ENCODE results near the gene DIAPH1. TPM values are rescaled to one million over a fixed set of nuclear protein-coding genes. Genes with fewer than 3 reads are reported as not detected.

Gene DIAPH1
- total RNA-seq, 1 experiment from 2014 or later = 31.2 TPM

- peaks cover 2% of the 10 kb centered on the region; the same call in 1 of the 2 replicates for H3K27me3 ChIP-seq (ENCODE audit: control insufficient read depth, insufficient read depth, low read length)
- DNase-seq = no peak
Measured at GRCh38 chr5:141510160-141510559, 108.6 kb downstream of the DIAPH1 start.

GRCh38 chr5:141508798-141509611, 109.8 kb downstream of the DIAPH1 start:
- peak; percentile 91 for DNase-seq
- H3K36me3 ChIP-seq (replicated peaks; ENCODE audit: control insufficient read depth, insufficient read depth, low read length) = no peaks in the 10 kb centered on the region; the same call in none of the 2 replicates
- peak overlapping the region; percentile 13 for H3K4me3 ChIP-seq (ENCODE audit: insufficient read depth, low read depth, low read length)
- H3K27me3 ChIP-seq (ENCODE audit: control insufficient read depth, insufficient read depth, low read length) = peaks cover 2% of the 10 kb centered on the region; the same call in 1 of the 2 replicates

More at GRCh38 chr5:141510160-141510559, 108.6 kb downstream of the DIAPH1 start:
- H3K36me3 ChIP-seq (replicated peaks; ENCODE audit: control insufficient read depth, insufficient read depth, low read length) = no peaks in the 10 kb centered on the region; the same call in none of the 2 replicates
- H3K4me3 ChIP-seq (ENCODE audit: insufficient read depth, low read depth, low read length) = no peak overlapping the region

- no peak for DNase-seq
- H3K36me3 ChIP-seq (replicated peaks; ENCODE audit: control insufficient read depth, insufficient read depth, low read length) = no peaks in the 10 kb centered on the region; the same call in none of the 2 replicates
- H3K4me3 ChIP-seq (ENCODE audit: insufficient read depth, low read depth, low read length) = peak overlapping the region; percentile 12; the same call in 1 of the 2 replicates
- peaks cover 2% of the 10 kb centered on the region; the same call in 1 of the 2 replicates for H3K27me3 ChIP-seq (ENCODE audit: control insufficient read depth, insufficient read depth, low read length)
Measured at GRCh38 chr5:141508440-141508797, 110.4 kb downstream of the DIAPH1 start.

- no peak overlapping the region for H3K4me3 ChIP-seq (ENCODE audit: insufficient read depth, low read depth, low read length)
- no peak for DNase-seq
Measured at GRCh38 chr5:141507387-141508091, 111.3 kb downstream of the DIAPH1 start.

GRCh38 chr5:141506381-141507155, 112.2 kb downstream of the DIAPH1 start:
- Histone ChIP-seq H3K36me3 (replicated peaks; ENCODE audit: control insufficient read depth, insufficient read depth, low read length) (no peaks in the 10 kb centered on the region; the same call in none of the 2 replicates), H3K4me3 (ENCODE audit: insufficient read depth, low read depth, low read length) (no peak overlapping the region), H3K27me3 (ENCODE audit: control insufficient read depth, insufficient read depth, low read length) (no peaks in the 10 kb centered on the region)
- DNase-seq = no peak

More at GRCh38 chr5:141507387-141508091, 111.3 kb downstream of the DIAPH1 start:
- Histone ChIP-seq H3K27me3 (ENCODE audit: control insufficient read depth, insufficient read depth, low read length) (no peaks in the 10 kb centered on the region), H3K36me3 (replicated peaks; ENCODE audit: control insufficient read depth, insufficient read depth, low read length) (no peaks in the 10 kb centered on the region; the same call in none of the 2 replicates)

GRCh38 chr5:141504216-141504615, 114.6 kb downstream of the DIAPH1 start:
- no peaks in the 10 kb centered on the region for H3K27me3 ChIP-seq (ENCODE audit: control insufficient read depth, insufficient read depth, low read length)
- H3K36me3 ChIP-seq (replicated peaks; ENCODE audit: control insufficient read depth, insufficient read depth, low read length) = no peaks in the 10 kb centered on the region; the same call in 1 of the 2 replicates
- no peak overlapping the region for H3K4me3 ChIP-seq (ENCODE audit: insufficient read depth, low read depth, low read length)
- no peak for DNase-seq

GRCh38 chr5:141503681-141504080, 115.1 kb downstream of the DIAPH1 start:
- Histone ChIP-seq H3K36me3 (replicated peaks; ENCODE audit: control insufficient read depth, insufficient read depth, low read length) (no peaks in the 10 kb centered on the region; the same call in 1 of the 2 replicates), H3K4me3 (ENCODE audit: insufficient read depth, low read depth, low read length) (no peak overlapping the region), H3K27me3 (ENCODE audit: control insufficient read depth, insufficient read depth, low read length) (no peaks in the 10 kb centered on the region)
- DNase-seq = no peak

GRCh38 chr5:141501761-141502160, 117.0 kb downstream of the DIAPH1 start:
- no peaks in the 10 kb centered on the region for H3K27me3 ChIP-seq (ENCODE audit: control insufficient read depth, insufficient read depth, low read length)
- no peaks in the 10 kb centered on the region; the same call in 1 of the 2 replicates for H3K36me3 ChIP-seq (replicated peaks; ENCODE audit: control insufficient read depth, insufficient read depth, low read length)
- no peak for DNase-seq
- no peak overlapping the region for H3K4me3 ChIP-seq (ENCODE audit: insufficient read depth, low read depth, low read length)

GRCh38 chr5:141496038-141496437, 122.8 kb downstream of the DIAPH1 start:
- peak; percentile 68 for DNase-seq
- Histone ChIP-seq H3K27me3 (ENCODE audit: control insufficient read depth, insufficient read depth, low read length) (peaks cover 31% of the 10 kb centered on the region; the same call in 1 of the 2 replicates), H3K4me3 (ENCODE audit: insufficient read depth, low read depth, low read length) (no peak overlapping the region), H3K36me3 (replicated peaks; ENCODE audit: control insufficient read depth, insufficient read depth, low read length) (no peaks in the 10 kb centered on the region)

- peak overlapping the region; percentile 33 for H3K4me3 ChIP-seq (ENCODE audit: insufficient read depth, low read depth, low read length)
Measured at GRCh38 chr5:141495453-141495811, 123.4 kb downstream of the DIAPH1 start.

GRCh38 chr5:141494761-141495452, 123.9 kb downstream of the DIAPH1 start:
- DNase-seq = peak; percentile 68
- H3K4me3 ChIP-seq (ENCODE audit: insufficient read depth, low read depth, low read length) = peak overlapping the region; percentile 33

More at GRCh38 chr5:141495453-141495811, 123.4 kb downstream of the DIAPH1 start:
- no peaks in the 10 kb centered on the region for H3K36me3 ChIP-seq (replicated peaks; ENCODE audit: control insufficient read depth, insufficient read depth, low read length)
- peaks cover 34% of the 10 kb centered on the region; the same call in 1 of the 2 replicates for H3K27me3 ChIP-seq (ENCODE audit: control insufficient read depth, insufficient read depth, low read length)
- no peak for DNase-seq

GRCh38 chr5:141493500-141494422, 125.0 kb downstream of the DIAPH1 start:
- Histone ChIP-seq H3K27me3 (ENCODE audit: control insufficient read depth, insufficient read depth, low read length) (peaks cover 39% of the 10 kb centered on the region; the same call in 1 of the 2 replicates), H3K4me3 (ENCODE audit: insufficient read depth, low read depth, low read length) (no peak overlapping the region), H3K36me3 (replicated peaks; ENCODE audit: control insufficient read depth, insufficient read depth, low read length) (no peaks in the 10 kb centered on the region)
- DNase-seq = no peak

More at GRCh38 chr5:141494761-141495452, 123.9 kb downstream of the DIAPH1 start:
- no peaks in the 10 kb centered on the region for H3K36me3 ChIP-seq (replicated peaks; ENCODE audit: control insufficient read depth, insufficient read depth, low read length)
- peaks cover 39% of the 10 kb centered on the region; the same call in 1 of the 2 replicates for H3K27me3 ChIP-seq (ENCODE audit: control insufficient read depth, insufficient read depth, low read length)

Data from H7 (cell line).